MM.1S (cell line): ENCODE data around the gene CYS1.

Source experiments
- DNase-seq: peaks from one replicate; pipeline ENCODE4 v3.0.0-alpha.2; 2015
- H2AFZ ChIP-seq: fragments of 300-600 bp; sonication (generic); 2 replicates; pipeline ENCODE4 v1.6.0; 2016; ENCODE audit warnings: antibody characterized with exemption, low read length
- H3F3A ChIP-seq: fragments of 300-600 bp; sonication (generic); 2 replicates; pipeline ENCODE4 v1.6.1; 2016; ENCODE audit warnings: mild to moderate bottlenecking, antibody characterized with exemption, low read length, moderate library complexity, mixed read lengths; ENCODE audit not compliant: insufficient read depth
- H3K27ac ChIP-seq: fragments of 300-600 bp; sonication (generic); 2 replicates; pipeline ENCODE4 v1.5.1; 2016; ENCODE audit warnings: mild to moderate bottlenecking, low read length
- H3K27me3 ChIP-seq: fragments of 300-600 bp; sonication (generic); replicated peaks from 2 replicates; pipeline ENCODE4 v1.6.0; 2016; ENCODE audit warnings: low read length; ENCODE audit not compliant: insufficient read depth
- H3K36me3 ChIP-seq: fragments of 300-600 bp; sonication (generic); replicated peaks from 2 replicates; pipeline ENCODE4 v1.6.1; 2016; ENCODE audit warnings: mild to moderate bottlenecking, low read length, mixed read lengths; ENCODE audit not compliant: insufficient read depth
- H3K4me1 ChIP-seq: fragments of 300-600 bp; sonication (generic); 2 replicates; pipeline ENCODE4 v1.6.1; 2016; ENCODE audit warnings: low read length, mixed read lengths
- H3K4me2 ChIP-seq: fragments of 300-600 bp; sonication (generic); 2 replicates; pipeline ENCODE4 v1.6.0; 2016; ENCODE audit warnings: low read depth, low read length
- H3K4me3 ChIP-seq: fragments of 300-600 bp; sonication (generic); 2 replicates; pipeline ENCODE4 v1.5.1; 2016; ENCODE audit warnings: low read length, mixed read lengths
- H3K79me2 ChIP-seq: fragments of 300-600 bp; sonication (generic); 2 replicates; pipeline ENCODE4 v1.6.1; 2016; ENCODE audit warnings: mixed run types, low read length, mixed read lengths
- H3K9ac ChIP-seq: fragments of 300-600 bp; sonication (generic); 2 replicates; pipeline ENCODE4 v1.6.1; 2016; ENCODE audit warnings: low read length, mixed read lengths
- H3K9me2 ChIP-seq: fragments of 300-600 bp; sonication (generic); replicated peaks from 2 replicates; pipeline ENCODE4 v1.6.1; 2016; ENCODE audit warnings: mild to moderate bottlenecking, low read length, mixed read lengths; ENCODE audit not compliant: insufficient read depth
- H3K9me3 ChIP-seq: fragments of 300-600 bp; sonication (generic); replicated peaks from 2 replicates; pipeline ENCODE4 v1.6.1; 2016; ENCODE audit warnings: mild to moderate bottlenecking, low read length, mixed read lengths; ENCODE audit not compliant: insufficient read depth
- H4K20me1 ChIP-seq: fragments of 300-600 bp; sonication (generic); 2 replicates; pipeline ENCODE4 v1.6.1; 2016; ENCODE audit warnings: mild to moderate bottlenecking, low read length, moderate library complexity, mixed read lengths; ENCODE audit not compliant: insufficient read depth
- CTCF ChIP-seq: fragments of 300-600 bp; sonication (generic); IDR thresholded peaks from 2 replicates; pipeline ENCODE4 v1.5.1; 2016; ENCODE audit warnings: antibody characterized with exemption, low read length, mixed read lengths
- EZH2 ChIP-seq: fragments of 300-600 bp; sonication (generic); optimal IDR thresholded peaks from 2 replicates; pipeline ENCODE3; 2017; ENCODE audit warnings: low read depth, mild to moderate bottlenecking, antibody characterized with exemption, low read length, mixed read lengths
- EZH2phosphoT487 ChIP-seq: fragments of 300-600 bp; sonication (generic); IDR thresholded peaks from 2 replicates; pipeline ENCODE4 v1.6.1; 2018; ENCODE audit warnings: antibody characterized with exemption, low read length

The CYS1 gene

GRCh38 chr2:10063566-10063965 is 16.6 kb downstream of the CYS1 start:
- no peaks in the 10 kb centered on the region for H3K79me2 ChIP-seq
- no peak overlapping the region for H3K27ac ChIP-seq
- 0 out of 2 replicates have a peak, but pooled peaks cover 4% of the 10 kb centered on the region for H3K27me3 ChIP-seq
- no peaks in the 10 kb centered on the region for H3K36me3 ChIP-seq
- no peak for DNase-seq
- no peak overlapping the region for H3K4me2 ChIP-seq
- H3K4me1 ChIP-seq, result no peaks in the 10 kb centered on the region
- H3K4me3 ChIP-seq, result no peak overlapping the region
- no peaks in the 10 kb centered on the region for H4K20me1 ChIP-seq
- no peak overlapping the region for H2AFZ ChIP-seq
- TF ChIP-seq CTCF (no peak), EZH2 (no peak), EZH2phosphoT487 (no peak)
- no peaks in the 10 kb centered on the region for H3F3A ChIP-seq
- no peaks in the 10 kb centered on the region for H3K9me2 ChIP-seq
- H3K9me3 ChIP-seq, result no peaks in the 10 kb centered on the region
- H3K9ac ChIP-seq, result no peak overlapping the region

GRCh38 chr2:10062931-10063365 is 17.3 kb downstream of the CYS1 start:
- Histone ChIP-seq H3K9me3 (no peaks in the 10 kb centered on the region), H3K4me1 (no peaks in the 10 kb centered on the region), H2AFZ (no peak overlapping the region), H3K4me2 (no peak overlapping the region), H3K9me2 (no peaks in the 10 kb centered on the region), H3K27me3 (0 out of 2 replicates have a peak, but pooled peaks cover 4% of the 10 kb centered on the region), H4K20me1 (no peaks in the 10 kb centered on the region), H3K4me3 (no peak overlapping the region), H3K9ac (no peak overlapping the region), H3F3A (no peaks in the 10 kb centered on the region), H3K27ac (no peak overlapping the region), H3K36me3 (no peaks in the 10 kb centered on the region), H3K79me2 (no peaks in the 10 kb centered on the region)
- TF ChIP-seq CTCF (no peak), EZH2phosphoT487 (no peak), EZH2 (no peak)
- DNase-seq, result no peak

GRCh38 chr2:10061221-10061925 is 18.8 kb downstream of the CYS1 start:
- Histone ChIP-seq H3K4me1 (no peaks in the 10 kb centered on the region), H3K9ac (no peak overlapping the region), H3K9me3 (no peaks in the 10 kb centered on the region), H2AFZ (no peak overlapping the region), H3K9me2 (no peaks in the 10 kb centered on the region), H3K27me3 (0 out of 2 replicates have a peak, but pooled peaks cover 4% of the 10 kb centered on the region), H3K4me2 (no peak overlapping the region), H3K36me3 (no peaks in the 10 kb centered on the region), H3K79me2 (no peaks in the 10 kb centered on the region), H4K20me1 (no peaks in the 10 kb centered on the region), H3K4me3 (no peak overlapping the region), H3F3A (no peaks in the 10 kb centered on the region), H3K27ac (no peak overlapping the region)
- DNase-seq, result no peak
- no peak for TF ChIP-seq EZH2
- TF ChIP-seq EZH2phosphoT487, result no peak
- TF ChIP-seq CTCF, result no peak
